ENCODE results near the gene PGM1.

- TF ChIP-seq RCOR1 (IDR thresholded peaks at IDR 0.05; ENCODE audit: insufficient replicate concordance, low read length) (no peak), CTCF (conservative IDR thresholded peaks at IDR 0.05; ENCODE audit: low read depth, low read length) (no peak), POLR2A (IDR thresholded peaks at IDR 0.05; ENCODE audit: low read depth, low read length) (no peak), MXI1 (IDR thresholded peaks at IDR 0.05; ENCODE audit: borderline replicate concordance, low read depth, low read length) (no peak), SMC3 (IDR thresholded peaks at IDR 0.05; ENCODE audit: low read depth, low read length) (no peak), NFE2L2 (IDR thresholded peaks at IDR 0.05; ENCODE audit: low read depth, low read length) (no peak), RAD21 (IDR thresholded peaks at IDR 0.05; ENCODE audit: low read length) (no peak), USF2 (IDR thresholded peaks at IDR 0.05; ENCODE audit: low read depth, low read length) (no peak)
Observed at GRCh38 chr1:63601912-63602311, 8.7 kb downstream of the PGM1 start.

Data from IMR-90 (cell line).